ENCODE data around the gene MBNL2. TPM values are rescaled to one million over a fixed set of nuclear protein-coding genes. Genes with fewer than 3 reads are reported as not detected.

MBNL2 gene
- total RNA-seq, 3 donors from 2014 or later (not counting 1 experiment from before 2014, with no cell fraction given): 30.9 to 38.3 (median 33.1) TPM

DNA sequence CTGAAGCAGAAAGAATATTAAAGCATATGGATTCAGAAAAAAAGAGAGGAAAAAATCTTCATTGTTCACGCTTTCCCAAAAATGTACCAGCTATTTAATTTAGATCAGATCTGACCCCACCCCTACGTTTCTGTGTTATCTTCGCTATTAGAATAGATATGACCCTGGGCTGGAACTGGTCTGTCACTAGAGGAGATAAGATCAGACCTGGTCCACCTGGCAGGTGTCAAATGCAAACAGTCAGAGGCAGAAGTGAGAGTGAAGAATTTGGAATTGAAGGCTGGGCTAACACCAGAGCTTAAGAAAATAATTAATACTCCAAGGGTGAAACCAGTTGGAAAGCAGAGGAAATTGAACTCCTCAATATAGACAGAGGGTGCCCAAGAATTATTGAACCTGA is 30.0 kb upstream of the MBNL2 start:
- TF ChIP-seq, protein P1, sequence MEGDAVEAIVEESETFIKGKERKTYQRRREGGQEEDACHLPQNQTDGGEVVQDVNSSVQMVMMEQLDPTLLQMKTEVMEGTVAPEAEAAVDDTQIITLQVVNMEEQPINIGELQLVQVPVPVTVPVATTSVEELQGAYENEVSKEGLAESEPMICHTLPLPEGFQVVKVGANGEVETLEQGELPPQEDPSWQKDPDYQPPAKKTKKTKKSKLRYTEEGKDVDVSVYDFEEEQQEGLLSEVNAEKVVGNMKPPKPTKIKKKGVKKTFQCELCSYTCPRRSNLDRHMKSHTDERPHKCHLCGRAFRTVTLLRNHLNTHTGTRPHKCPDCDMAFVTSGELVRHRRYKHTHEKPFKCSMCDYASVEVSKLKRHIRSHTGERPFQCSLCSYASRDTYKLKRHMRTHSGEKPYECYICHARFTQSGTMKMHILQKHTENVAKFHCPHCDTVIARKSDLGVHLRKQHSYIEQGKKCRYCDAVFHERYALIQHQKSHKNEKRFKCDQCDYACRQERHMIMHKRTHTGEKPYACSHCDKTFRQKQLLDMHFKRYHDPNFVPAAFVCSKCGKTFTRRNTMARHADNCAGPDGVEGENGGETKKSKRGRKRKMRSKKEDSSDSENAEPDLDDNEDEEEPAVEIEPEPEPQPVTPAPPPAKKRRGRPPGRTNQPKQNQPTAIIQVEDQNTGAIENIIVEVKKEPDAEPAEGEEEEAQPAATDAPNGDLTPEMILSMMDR (IDR thresholded peaks at IDR 0.05): no peak
- DNase-seq (no peak), ATAC-seq (no peak)

DNA sequence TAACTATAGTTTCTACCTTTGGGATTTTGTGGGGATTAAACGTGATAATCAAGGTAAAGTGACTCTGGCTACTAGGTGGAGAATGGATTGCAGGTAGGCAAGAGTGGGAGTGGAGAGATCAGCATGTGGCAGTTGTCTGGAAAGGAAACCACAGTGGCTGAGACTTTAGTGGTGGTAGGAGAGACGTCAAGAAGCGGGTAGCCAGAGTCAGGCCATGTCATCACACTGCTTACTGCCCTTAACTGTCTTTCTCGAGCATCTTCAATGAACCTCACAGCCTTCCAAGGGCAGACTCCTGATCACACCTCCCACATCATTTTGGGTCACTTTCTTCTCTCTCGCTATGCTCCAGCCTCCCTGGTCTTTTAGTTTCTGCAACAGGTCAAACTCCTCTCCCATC is 28.6 kb upstream of the MBNL2 start:
- Histone ChIP-seq H3K9me3 (ENCODE audit: control insufficient read depth, insufficient read depth, low read length) (no peaks in the 10 kb centered on the region), H3K4me3 (ENCODE audit: low read length) (no peak overlapping the region), H3K27me3 (ENCODE audit: control insufficient read depth, insufficient read depth, low read length) (no peaks in the 10 kb centered on the region), H3K36me3 (ENCODE audit: control insufficient read depth, insufficient read depth, low read length) (no peaks in the 10 kb centered on the region), H3K27ac (ENCODE audit: low read length) (no peak overlapping the region), H3K4me1 (ENCODE audit: control insufficient read depth, insufficient read depth, low read length) (no peaks in the 10 kb centered on the region)
- WGBS (ENCODE audit: insufficient coverage): 82% methylated on average over 5 of the region's 5 CpGs
- Mint-ChIP-seq H3K4me3 (no peak overlapping the region), H3K27me3 (ENCODE audit: low read depth in 2 of 2) (peaks cover 16 to 33% of the 10 kb centered on the region in 2 donors), H3K9me3 (no peaks in the 10 kb centered on the region), H3K4me1 (peaks cover 0 to under 1% of the 10 kb centered on the region in 2 donors), H3K36me3 (no peaks in the 10 kb centered on the region), H3K27ac (no peak overlapping the region)
- DNase-seq (no peak), ATAC-seq (no peak)
- TF ChIP-seq, protein P1 (IDR thresholded peaks at IDR 0.05): no peak
- intact Hi-C loops (cut with micrococcal nuclease): no loop called here

More for the DNA sequence above, 30.0 kb upstream of the MBNL2 start:
- Histone ChIP-seq H3K27me3 (ENCODE audit: control insufficient read depth, insufficient read depth, low read length) (no peaks in the 10 kb centered on the region), H3K4me1 (ENCODE audit: control insufficient read depth, insufficient read depth, low read length) (no peaks in the 10 kb centered on the region), H3K27ac (ENCODE audit: low read length) (no peak overlapping the region), H3K9me3 (ENCODE audit: control insufficient read depth, insufficient read depth, low read length) (no peaks in the 10 kb centered on the region), H3K4me3 (ENCODE audit: low read length) (no peak overlapping the region), H3K36me3 (ENCODE audit: control insufficient read depth, insufficient read depth, low read length) (no peaks in the 10 kb centered on the region)
- intact Hi-C loops (cut with micrococcal nuclease): no loop called here
- Mint-ChIP-seq H3K4me1 (peaks cover 0 to 6% of the 10 kb centered on the region in 2 donors), H3K9me3 (no peaks in the 10 kb centered on the region), H3K27me3 (ENCODE audit: low read depth in 2 of 2) (peaks cover 15 to 28% of the 10 kb centered on the region in 2 donors), H3K4me3 (no peak overlapping the region), H3K36me3 (no peaks in the 10 kb centered on the region), H3K27ac (no peak overlapping the region)
- WGBS (ENCODE audit: insufficient coverage): 80% methylated on average over 2 of the region's 3 CpGs

DNA sequence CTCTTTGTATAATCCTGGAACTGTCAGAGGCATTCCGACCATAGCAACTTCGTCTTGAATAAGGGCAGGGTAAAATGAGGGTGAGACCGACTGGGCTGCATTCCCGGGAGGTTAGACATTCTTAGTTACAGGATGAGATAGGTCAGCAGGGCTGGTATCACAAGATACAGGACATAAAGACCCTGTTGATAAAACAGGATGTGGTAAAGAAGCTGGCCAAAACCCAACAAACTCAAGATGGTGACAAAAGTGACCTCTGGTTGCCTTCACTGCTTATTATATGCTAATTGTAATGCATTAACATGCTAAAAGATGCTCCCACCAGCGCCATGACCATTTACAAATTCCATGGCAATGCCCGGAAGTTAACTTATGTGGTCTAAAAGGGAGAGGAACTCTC is 27.7 kb upstream of the MBNL2 start:
- no peaks in the 10 kb centered on the region for H3K36me3 Mint-ChIP-seq
- Histone ChIP-seq H3K9me3 (ENCODE audit: control insufficient read depth, insufficient read depth, low read length) (no peaks in the 10 kb centered on the region), H3K36me3 (ENCODE audit: control insufficient read depth, insufficient read depth, low read length) (no peaks in the 10 kb centered on the region), H3K27me3 (ENCODE audit: control insufficient read depth, insufficient read depth, low read length) (no peaks in the 10 kb centered on the region), H3K27ac (ENCODE audit: low read length) (no peak overlapping the region), H3K4me1 (ENCODE audit: control insufficient read depth, insufficient read depth, low read length) (no peaks in the 10 kb centered on the region), H3K4me3 (ENCODE audit: low read length) (no peak overlapping the region)
- no peak for ATAC-seq
- intact Hi-C loops (cut with micrococcal nuclease): no loop called here
- H3K27me3 Mint-ChIP-seq (ENCODE audit: low read depth in 2 of 2): peaks cover 15 to 33% of the 10 kb centered on the region in 2 donors
- WGBS (ENCODE audit: insufficient coverage): 63% methylated on average over 6 of the region's 6 CpGs
- H3K4me1 Mint-ChIP-seq: no peaks in the 10 kb centered on the region
- H3K4me3 Mint-ChIP-seq: no peak overlapping the region
- H3K9me3 Mint-ChIP-seq: no peaks in the 10 kb centered on the region
- no peak overlapping the region for H3K27ac Mint-ChIP-seq
- no peak for DNase-seq
- TF ChIP-seq, protein P1 (IDR thresholded peaks at IDR 0.05): no peak

DNA sequence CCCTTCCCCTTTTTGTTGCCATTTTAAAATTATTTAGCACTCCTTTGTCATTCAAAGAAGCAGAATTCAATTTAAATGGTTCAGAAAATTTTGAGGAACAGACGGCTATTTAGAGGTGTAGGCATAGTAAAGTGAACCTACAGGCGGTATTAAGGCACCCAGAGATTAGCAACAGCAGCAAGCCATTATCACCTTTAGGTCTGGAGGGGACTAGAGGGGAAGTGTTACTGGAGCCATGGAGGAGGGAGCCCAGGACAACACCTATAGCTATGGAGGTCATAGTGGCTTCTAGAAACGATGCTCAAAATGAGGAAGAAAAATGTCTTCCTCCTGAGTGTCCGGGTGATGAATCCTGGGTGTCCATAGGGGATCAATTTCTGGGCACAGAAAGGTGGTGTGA is 25.8 kb upstream of the MBNL2 start:
- no peaks in the 10 kb centered on the region for H3K4me1 Mint-ChIP-seq
- H3K27ac Mint-ChIP-seq: no peak overlapping the region
- Histone ChIP-seq H3K9me3 (ENCODE audit: control insufficient read depth, insufficient read depth, low read length) (no peaks in the 10 kb centered on the region), H3K4me3 (ENCODE audit: low read length) (no peak overlapping the region), H3K4me1 (ENCODE audit: control insufficient read depth, insufficient read depth, low read length) (no peaks in the 10 kb centered on the region), H3K27ac (ENCODE audit: low read length) (no peak overlapping the region), H3K36me3 (ENCODE audit: control insufficient read depth, insufficient read depth, low read length) (no peaks in the 10 kb centered on the region), H3K27me3 (ENCODE audit: control insufficient read depth, insufficient read depth, low read length) (no peaks in the 10 kb centered on the region)
- ATAC-seq (no peak), DNase-seq (no peak)
- 91% methylated on average over 4 of the region's 4 CpGs for WGBS (ENCODE audit: insufficient coverage)
- H3K4me3 Mint-ChIP-seq: no peak overlapping the region
- intact Hi-C loops (cut with micrococcal nuclease): no loop called here
- H3K9me3 Mint-ChIP-seq: no peaks in the 10 kb centered on the region
- TF ChIP-seq, protein P1 (IDR thresholded peaks at IDR 0.05): no peak
- H3K36me3 Mint-ChIP-seq: no peaks in the 10 kb centered on the region
- H3K27me3 Mint-ChIP-seq (ENCODE audit: low read depth in 2 of 2): peaks cover 20 to 37% of the 10 kb centered on the region in 2 donors
